Keratinocyte (primary cell): ENCODE measurements around the gene TMC8. TPM values are rescaled to one million over a fixed set of nuclear protein-coding genes. Genes with fewer than 3 reads are reported as not detected.

ENCODE experiments used
- DNase-seq: peaks from one replicate; pipeline ENCODE4 v3.0.0-alpha.2; 2011; ENCODE audit warnings: low read depth, missing footprints, low spot score
- FAIRE-seq: peaks from 2 replicates; lab custom pipeline; 2011; peaks lifted over from hg19 to GRCh38; lab: Jason Lieb, UNC
- H2AFZ ChIP-seq: 2 replicates; pipeline ENCODE4 v1.6.0; 2012; ENCODE audit warnings: low read length, control low read depth, inconsistent platforms; ENCODE audit not compliant: control insufficient read depth
- H3K27ac ChIP-seq: 2 replicates; pipeline ENCODE4 v1.5.1; 2011; ENCODE audit warnings: low read length; ENCODE audit not compliant: control insufficient read depth, insufficient read depth
- H3K27me3 ChIP-seq: 3 replicates; pipeline ENCODE4 v1.6.0; 2011; ENCODE audit warnings: low read length; ENCODE audit not compliant: control insufficient read depth, insufficient read depth; ENCODE audit errors: extremely low read depth
- H3K36me3 ChIP-seq, 2 experiments: 2 replicates in 1 of 2; 3 replicates in 1 of 2; pipeline ENCODE4 v1.5.1; 2011; ENCODE audit warnings: low read length in 2 of 2, mild to moderate bottlenecking in 1 of 2; ENCODE audit not compliant: control insufficient read depth in 2 of 2, insufficient read depth in 2 of 2; ENCODE audit errors: extremely low read depth in 1 of 2
- H3K4me1 ChIP-seq: 3 replicates; pipeline ENCODE4 v1.5.1; 2011; ENCODE audit warnings: low read length; ENCODE audit not compliant: control insufficient read depth, insufficient read depth; ENCODE audit errors: extremely low read depth
- H3K4me2 ChIP-seq: 3 replicates; pipeline ENCODE4 v1.6.0; 2011; ENCODE audit warnings: low read depth, low read length; ENCODE audit not compliant: control insufficient read depth, insufficient read depth; ENCODE audit errors: extremely low read depth
- H3K4me3 ChIP-seq, 3 experiments: fragments of 200-600 bp in 1 of 3; sonication (generic) in 1 of 3; 2 replicates in 2 of 3; 3 replicates in 1 of 3; pipeline ENCODE4 v1.5.1; 2011 to 2016; ENCODE audit warnings: low read length in 3 of 3, mild to moderate bottlenecking in 3 of 3, control low read depth in 2 of 3, inconsistent platforms in 1 of 3, low read depth in 1 of 3, mixed read lengths in 1 of 3, mixed run types in 1 of 3, moderate library complexity in 1 of 3; ENCODE audit not compliant: control insufficient read depth in 2 of 3, insufficient read depth in 2 of 3; ENCODE audit errors: extremely low read depth in 1 of 3
- H3K79me2 ChIP-seq: 2 replicates; pipeline ENCODE4 v1.6.0; 2012; ENCODE audit warnings: low read length; ENCODE audit not compliant: control insufficient read depth, insufficient read depth
- H3K9ac ChIP-seq: 3 replicates; pipeline ENCODE4 v1.6.0; 2011; ENCODE audit warnings: low read length; ENCODE audit not compliant: control insufficient read depth, insufficient read depth; ENCODE audit errors: extremely low read depth
- H3K9me1 ChIP-seq: 3 replicates; pipeline ENCODE4 v1.6.0; 2011; ENCODE audit warnings: low read length; ENCODE audit not compliant: control insufficient read depth, insufficient read depth; ENCODE audit errors: extremely low read depth
- H3K9me3 ChIP-seq: 2 replicates; pipeline ENCODE4 v1.5.1; 2012; ENCODE audit warnings: low read depth, low read length; ENCODE audit not compliant: control insufficient read depth
- H4K20me1 ChIP-seq: 3 replicates; pipeline ENCODE4 v1.6.0; 2011; ENCODE audit warnings: low read length; ENCODE audit not compliant: control insufficient read depth, insufficient read depth; ENCODE audit errors: extremely low read depth
- CTCF ChIP-seq, 3 experiments: IDR thresholded peaks in 1 of 3; conservative IDR thresholded peaks in 1 of 3; optimal IDR thresholded peaks in 1 of 3; 2 replicates in 2 of 3; 3 replicates in 1 of 3; pipeline versions ENCODE3 to v1.5.1; 2011; ENCODE audit warnings: low read length in 3 of 3, mild to moderate bottlenecking in 3 of 3, moderate library complexity in 2 of 3, control low read depth in 1 of 3, inconsistent platforms in 1 of 3; ENCODE audit not compliant: insufficient read depth in 2 of 3; ENCODE audit errors: extremely low read depth in 1 of 3
- EZH2 ChIP-seq: IDR thresholded peaks from one replicate; pipeline ENCODE4 v1.6.1; 2012; ENCODE audit warnings: inconsistent platforms, mild to moderate bottlenecking, low read length, moderate library complexity
- dilution Hi-C: fragments of 300-500 bp; cut with MboI; formaldehyde crosslinking; loops from one replicate; pipeline ENCODE4 v1.7.0; 2020; ENCODE audit warnings: low sequenced_read_pairs; ENCODE audit not compliant: extremely low pct_ligation_motif_present
- polyA plus RNA-seq, 5 experiments: library from polyadenylated mRNA; depleted of rRNA in 3 of 5; stranded (reverse) in 3 of 5; stranded (forward) in 1 of 5; unstranded in 1 of 5; fragments of >200 nt; gene quantifications; 1 replicate in 1 of 5; 2 replicates in 3 of 5; 3 replicates in 1 of 5; pipeline versions ENCODE4 v1.2.1 to v1.2.3, GENCODE V29; 2011 to 2012; ENCODE audit warnings: missing spikeins in 2 of 5, low read depth in 1 of 5, low replicate concordance in 1 of 5

Gene TMC8
- polyA plus RNA-seq, 1 donor (not counting 4 experiments of a cell fraction or from before 2014, with no cell fraction given) = 0.14 TPM

GRCh38 chr17:78142119-78142861, 11.7 kb downstream of the TMC8 start:
- TF ChIP-seq EZH2 = no peak
- no peak for TF ChIP-seq CTCF (optimal IDR thresholded peaks at IDR 0.05 in 1 of 3, IDR thresholded peaks at IDR 0.05 in 1 of 3, conservative IDR thresholded peaks at IDR 0.05 in 1 of 3; ENCODE audit: extremely low read depth in 1 of 3, insufficient read depth in 2 of 3, low read length in 3 of 3)
- DNase-seq (peak; percentile 97), FAIRE-seq (peak; percentile 88)
- dilution Hi-C loops = no loop called here
- Histone ChIP-seq H3K4me2 (peak overlapping the region; percentile 66), H3K4me3 (no peak overlapping the region), H3K79me2 (no peaks in the 10 kb centered on the region), H3K4me1 (peaks cover 41% of the 10 kb centered on the region), H3K9ac (peak overlapping the region; percentile 76), H2AFZ (no peak overlapping the region), H3K36me3 (no peaks in the 10 kb centered on the region), H3K9me1 (no peaks in the 10 kb centered on the region), H3K27ac (peak overlapping the region; percentile 89), H3K9me3 (no peaks in the 10 kb centered on the region), H3K27me3 (peaks cover 8% of the 10 kb centered on the region), H4K20me1 (no peaks in the 10 kb centered on the region)

GRCh38 chr17:78143214-78144146, 12.9 kb downstream of the TMC8 start:
- FAIRE-seq (no peak), DNase-seq (no peak)
- Histone ChIP-seq H3K27me3 (peaks cover 8% of the 10 kb centered on the region), H3K27ac (no peak overlapping the region), H4K20me1 (no peaks in the 10 kb centered on the region), H3K4me3 (no peak overlapping the region), H3K9ac (no peak overlapping the region), H3K4me1 (peaks cover 44% of the 10 kb centered on the region), H3K4me2 (no peak overlapping the region), H2AFZ (no peak overlapping the region), H3K79me2 (no peaks in the 10 kb centered on the region), H3K9me1 (no peaks in the 10 kb centered on the region), H3K36me3 (no peaks in the 10 kb centered on the region), H3K9me3 (no peaks in the 10 kb centered on the region)
- dilution Hi-C loops = no loop called here
- TF ChIP-seq EZH2 = no peak
- TF ChIP-seq CTCF (optimal IDR thresholded peaks at IDR 0.05 in 1 of 3, IDR thresholded peaks at IDR 0.05 in 1 of 3, conservative IDR thresholded peaks at IDR 0.05 in 1 of 3; ENCODE audit: extremely low read depth in 1 of 3, insufficient read depth in 2 of 3, low read length in 3 of 3) = no peak
